H1 (cell line): ENCODE results near the gene RAMP2. TPM values are rescaled to one million over a fixed set of nuclear protein-coding genes. Genes with fewer than 3 reads are reported as not detected.

ENCODE experiments used
- CTCF ChIA-PET: fragments of 300-600 bp; sonication (Branson Sonifier 250); formaldehyde crosslinking; loops from one replicate; lab custom pipeline; 2021; ENCODE audit not compliant: partially characterized antibody; lab: Charles Lee
- POLR2A ChIA-PET: fragments of 300-600 bp; sonication (Branson Sonifier 250); formaldehyde crosslinking; loops from one replicate; lab custom pipeline; 2021; ENCODE audit warnings: inconsistent platforms; ENCODE audit not compliant: partially characterized antibody; lab: Charles Lee
- DNase-seq, 2 experiments: peaks; one replicate each; pipeline versions ENCODE4 v3.0.0 to v3.0.0-alpha.2; 2010 to 2022; ENCODE audit warnings: low spot score in 2 of 2, low read depth in 1 of 2, mixed read lengths in 1 of 2
- FAIRE-seq: peaks from 2 replicates; lab custom pipeline; 2011; peaks lifted over from hg19 to GRCh38; lab: Jason Lieb, UNC
- H2AFZ ChIP-seq: 2 replicates; pipeline ENCODE4 v1.8.1; 2012; ENCODE audit warnings: low read length, inconsistent platforms
- H2AK5ac ChIP-seq: 2 replicates; pipeline ENCODE4 v1.6.1; 2013; ENCODE audit warnings: low read depth, low read length
- H2BK120ac ChIP-seq: replicated peaks from 2 replicates; pipeline ENCODE3; 2013; ENCODE audit warnings: low read depth, low read length, inconsistent platforms
- H2BK12ac ChIP-seq: 2 replicates; pipeline ENCODE4 v1.6.1; 2013; ENCODE audit warnings: low read depth, low read length
- H2BK15ac ChIP-seq: 2 replicates; pipeline ENCODE4 v1.6.1; 2013; ENCODE audit warnings: low read length
- H2BK20ac ChIP-seq: 2 replicates; pipeline ENCODE4 v1.6.1; 2013; ENCODE audit warnings: low read length
- H2BK5ac ChIP-seq: 2 replicates; pipeline ENCODE4 v1.6.1; 2013; ENCODE audit warnings: low read depth, low read length
- H3K14ac ChIP-seq: 2 replicates; pipeline ENCODE4 v1.6.1; 2013; ENCODE audit warnings: inconsistent platforms; ENCODE audit not compliant: insufficient read length
- H3K18ac ChIP-seq: 2 replicates; pipeline ENCODE4 v1.6.1; 2013; ENCODE audit warnings: low read length; ENCODE audit errors: extremely low read depth
- H3K23ac ChIP-seq: 2 replicates; pipeline ENCODE4 v1.6.1; 2013; ENCODE audit warnings: inconsistent platforms; ENCODE audit not compliant: insufficient read length
- H3K23me2 ChIP-seq: 2 replicates; pipeline ENCODE4 v1.6.1; 2013; ENCODE audit warnings: low read depth, low read length
- H3K27ac ChIP-seq: 2 replicates; pipeline ENCODE4 v1.6.1; 2011; ENCODE audit warnings: low read depth, low read length, inconsistent platforms
- H3K27me3 ChIP-seq, 4 experiments: replicated peaks in 1 of 4; 1 replicate in 1 of 4; 2 replicates in 3 of 4; pipeline versions ENCODE4 v1.6.1 to v1.8.1; 2011 to 2013; ENCODE audit warnings: low read length in 3 of 4, mild to moderate bottlenecking in 3 of 4, inconsistent platforms in 2 of 4, mixed read lengths in 2 of 4, moderate library complexity in 1 of 4; ENCODE audit not compliant: control insufficient read depth in 3 of 4, insufficient read depth in 3 of 4; ENCODE audit errors: extremely low read depth in 1 of 4
- H3K36me3 ChIP-seq, 4 experiments: 2 replicates each; pipeline versions ENCODE4 v1.6.1 to v1.8.1; 2011 to 2013; ENCODE audit warnings: mild to moderate bottlenecking in 4 of 4, low read length in 3 of 4, moderate library complexity in 2 of 4, control low read depth in 1 of 4, inconsistent platforms in 1 of 4; ENCODE audit not compliant: insufficient read depth in 4 of 4, control insufficient read depth in 2 of 4
- H3K4ac ChIP-seq: replicated peaks from 2 replicates; pipeline ENCODE3; 2013; ENCODE audit warnings: low read length, low read depth, mixed read lengths, inconsistent platforms; ENCODE audit not compliant: insufficient read length
- H3K4me1 ChIP-seq, 4 experiments: replicated peaks in 1 of 4; 1 replicate in 1 of 4; 2 replicates in 3 of 4; pipeline versions ENCODE4 v1.6.1 to v1.8.1; 2011 to 2013; ENCODE audit warnings: low read length in 3 of 4, inconsistent platforms in 2 of 4, mixed read lengths in 1 of 4; ENCODE audit not compliant: insufficient read depth in 4 of 4, control insufficient read depth in 3 of 4
- H3K4me2 ChIP-seq, 2 experiments: 2 replicates each; pipeline versions ENCODE4 v1.6.1 to v1.8.1; 2011 to 2013; ENCODE audit warnings: low read depth in 2 of 2, low read length in 2 of 2, control low read depth in 1 of 2, inconsistent platforms in 1 of 2, mild to moderate bottlenecking in 1 of 2; ENCODE audit not compliant: insufficient read depth in 1 of 2
- H3K4me3 ChIP-seq, 4 experiments: fragments of 200-600, 300-600 bp in 1 of 4; sonication (generic), shearing (Covaris generic), sonication (Bioruptor Twin) in 1 of 4; 2 replicates each; pipeline versions ENCODE4 v1.5.1 to v1.8.1; 2011 to 2016; ENCODE audit warnings: low read length in 4 of 4, low read depth in 3 of 4, control low read depth in 2 of 4, inconsistent platforms in 2 of 4, mild to moderate bottlenecking in 2 of 4, mixed read lengths in 1 of 4, moderate library complexity in 1 of 4; ENCODE audit not compliant: insufficient read depth in 2 of 4; ENCODE audit errors: extremely low read depth in 1 of 4
- H3K56ac ChIP-seq: replicated peaks from 2 replicates; pipeline ENCODE3; 2013; ENCODE audit warnings: low read depth, mild to moderate bottlenecking, mixed read lengths, low read length, inconsistent platforms; ENCODE audit not compliant: insufficient read length
- H3K79me1 ChIP-seq: 2 replicates; pipeline ENCODE4 v1.6.1; 2013; ENCODE audit warnings: low read depth, low read length, control low read depth
- H3K79me2 ChIP-seq, 2 experiments: 2 replicates each; pipeline versions ENCODE4 v1.6.1 to v1.8.1; 2012 to 2013; ENCODE audit warnings: low read length in 2 of 2, mild to moderate bottlenecking in 2 of 2, inconsistent platforms in 1 of 2; ENCODE audit not compliant: insufficient read depth in 2 of 2, control insufficient read depth in 1 of 2
- H3K9ac ChIP-seq, 4 experiments: replicated peaks in 1 of 4; 1 replicate in 1 of 4; 2 replicates in 3 of 4; pipeline versions ENCODE4 v1.6.1 to v1.8.1; 2011 to 2013; ENCODE audit warnings: low read depth in 3 of 4, low read length in 3 of 4, control low read depth in 2 of 4, mild to moderate bottlenecking in 2 of 4, moderate library complexity in 2 of 4, inconsistent platforms in 1 of 4; ENCODE audit errors: extremely low read depth in 1 of 4
- H3K9me3 ChIP-seq, 2 experiments: 2 replicates each; pipeline versions ENCODE4 v1.6.1 to v1.8.1; 2012 to 2013; ENCODE audit warnings: mild to moderate bottlenecking in 2 of 2, moderate library complexity in 2 of 2, control low read depth in 1 of 2, inconsistent platforms in 1 of 2, low read depth in 1 of 2, low read length in 1 of 2, mixed read lengths in 1 of 2; ENCODE audit not compliant: insufficient read depth in 2 of 2
- H4K20me1 ChIP-seq, 2 experiments: replicated peaks in 1 of 2; 2 replicates each; pipeline versions ENCODE3 to v1.8.1; 2011 to 2013; ENCODE audit warnings: inconsistent platforms in 2 of 2, low read length in 2 of 2, mild to moderate bottlenecking in 1 of 2; ENCODE audit not compliant: insufficient read depth in 2 of 2, control insufficient read depth in 1 of 2
- H4K5ac ChIP-seq: 2 replicates; pipeline ENCODE4 v1.6.1; 2013; ENCODE audit warnings: low read length, low read depth, mixed read lengths, inconsistent platforms; ENCODE audit not compliant: insufficient read length
- H4K8ac ChIP-seq: 2 replicates; pipeline ENCODE4 v1.8.0; 2013; ENCODE audit warnings: mild to moderate bottlenecking, moderate library complexity, low read length, inconsistent platforms; ENCODE audit not compliant: insufficient read depth; ENCODE audit errors: extremely low read depth
- H4K91ac ChIP-seq: replicated peaks from 2 replicates; pipeline ENCODE3; 2013; ENCODE audit warnings: low read length, mixed read lengths, inconsistent platforms; ENCODE audit not compliant: insufficient read length
- CTCF ChIP-seq, 3 experiments: IDR thresholded peaks; 1 replicate in 2 of 3; 2 replicates in 1 of 3; pipeline versions ENCODE4 v1.5.1 to v1.6.1; 2011; ENCODE audit warnings: low read length in 3 of 3, mild to moderate bottlenecking in 3 of 3, inconsistent platforms in 2 of 3, low read depth in 1 of 3, moderate library complexity in 1 of 3; ENCODE audit not compliant: insufficient read depth in 1 of 3; ENCODE audit errors: control extremely low read depth in 1 of 3
- EZH2 ChIP-seq: fragments of 200-600 bp; sonication (generic); IDR thresholded peaks from 2 replicates; pipeline ENCODE4 v1.7.1; 2012; ENCODE audit warnings: low read depth, mild to moderate bottlenecking, moderate library complexity, low read length, inconsistent platforms; ENCODE audit not compliant: severe bottlenecking
- RNF2 ChIP-seq: fragments of 200-900, 300-1000 bp; sonication (generic); IDR thresholded peaks from 2 replicates; pipeline ENCODE4 v1.7.1; 2016; ENCODE audit warnings: borderline replicate concordance, low read depth, mild to moderate bottlenecking, antibody characterized with exemption, low read length; ENCODE audit not compliant: poor library complexity, severe bottlenecking; ENCODE audit errors: missing control alignments
- SAP30 ChIP-seq: fragments of 300-600 bp; sonication (generic); IDR thresholded peaks from 2 replicates; pipeline ENCODE4 v1.7.1; 2012; ENCODE audit warnings: low read length, moderate library complexity, mild to moderate bottlenecking, inconsistent platforms; ENCODE audit not compliant: insufficient read depth, insufficient replicate concordance
- TAF7 ChIP-seq: optimal IDR thresholded peaks from 2 replicates; pipeline ENCODE3; 2011; ENCODE audit warnings: low read depth, mild to moderate bottlenecking, inconsistent platforms, low read length, moderate library complexity, borderline replicate concordance
- TBP ChIP-seq: IDR thresholded peaks from 2 replicates; pipeline ENCODE4 v1.6.1; 2011; ENCODE audit warnings: low read depth, low read length, improper control_type of control experiment
- WGBS, 2 experiments: shearing (Covaris generic) in 1 of 2; methylation state at CpG; one replicate each; pipeline versions ENCODE4 v1.1.6 to v1.1.7; 2013 to 2015; ENCODE audit warnings: low lambda C conversion rate in 2 of 2, mixed read lengths in 2 of 2, inconsistent platforms in 1 of 2, low coverage in 1 of 2, missing lambda C conversion rate in 1 of 2; ENCODE audit not compliant: insufficient replicate concordance in 2 of 2, insufficient coverage in 1 of 2, insufficient read length in 1 of 2; ENCODE audit errors: extremely low coverage in 1 of 2, missing lambda C conversion rate in 1 of 2; 5-methylcytosine and 5-hydroxymethylcytosine counted together
- polyA plus RNA-seq, 7 experiments: library from polyadenylated mRNA; depleted of rRNA in 3 of 7; stranded (reverse) in 5 of 7; unstranded in 2 of 7; fragments of >200 nt in 5 of 7; fragments of 200-250 nt in 2 of 7; gene quantifications; 1 replicate in 5 of 7; 2 replicates in 1 of 7; 4 replicates in 1 of 7; pipeline versions ENCODE4 v1.2.1 to v1.2.3, GENCODE V29; 2011 to 2013; ENCODE audit warnings: missing spikeins in 2 of 7, mixed read lengths in 2 of 7
- total RNA-seq: library from RNA; stranded (reverse); fragmentation: NEBNext Ultra II Directional; extraction: Animal tissue kit (Norgen Biotek cat#: 25700); gene quantifications from 2 replicates; pipeline ENCODE4 v1.2.1, GENCODE V29; 2021

RAMP2 gene
- total and polyA plus RNA-seq, 2 of the 8 experiments (the other 6 are each of a cell fraction or from before 2014, with no cell fraction given) = 13.4 to 41.7 TPM

- TF ChIP-seq EZH2 (no peak), TBP (no peak), RNF2 (no peak), TAF7 (no peak), SAP30 (no peak), CTCF (IDR thresholded peaks at IDR 0.05; ENCODE audit: control extremely low read depth in 1 of 3, insufficient read depth in 1 of 3, low read depth in 1 of 3, low read length in 3 of 3) (no peak)
- Histone ChIP-seq H3K79me1 (no peaks in the 10 kb centered on the region; the same call in 1 of the 2 replicates), H2BK12ac (no peak overlapping the region), H3K56ac (no peak overlapping the region), H3K79me2 (peaks cover 0 to 6% of the 10 kb centered on the region in 2 experiments; a peak in 2 of 4 replicates), H3K4me2 (peak overlapping the region; percentile 85 to 95), H2AK5ac (no peak overlapping the region), H3K14ac (no peak overlapping the region), H4K91ac (no peak overlapping the region), H3K27me3 (peaks cover 0 to 11% (median 8%) of the 10 kb centered on the region in 4 experiments; a peak in 6 of 7 replicates), H2AFZ (0 out of 2 replicates have a peak overlapping the region, but pooled peaks have one; percentile 72), H3K36me3 (no peaks in the 10 kb centered on the region), H2BK15ac (no peak overlapping the region), H2BK5ac (no peak overlapping the region), H3K9ac (peak overlapping the region; percentile 78 to 93 (median 90)), H3K23me2 (no peaks in the 10 kb centered on the region), H4K5ac (no peak overlapping the region), H3K4me3 (peak overlapping the region; percentile 90 to 100 (median 98)), H2BK120ac (no peak overlapping the region), H4K20me1 (peaks cover 0 to 2% of the 10 kb centered on the region in 2 experiments), H4K8ac (peak overlapping the region; percentile 89; the same call in 1 of the 2 replicates), H2BK20ac (no peak overlapping the region), H3K27ac (no peak overlapping the region), H3K4me1 (peaks cover 3 to 5% (median 4%) of the 10 kb centered on the region in 4 experiments; a peak in 6 of 7 replicates), H3K23ac (no peak overlapping the region), H3K18ac (no peak overlapping the region), H3K9me3 (peaks cover 5 to 8% of the 10 kb centered on the region in 2 experiments; a peak in 3 of 4 replicates), H3K4ac (no peak overlapping the region)
- DNase-seq (no peak), FAIRE-seq (no peak)
- 54% methylated on average over 10 of the region's 10 CpGs; no CpG with 5 or more reads in 1 of the 2 experiments for WGBS, 2 experiments
- ChIA-PET CTCF (interaction anchor here (0.8 to 2.1 kb wide), 6 partner anchors 18 to 220 kb away, joined by 3 to 7 read pairs (median 4); partner anchors contain the start of gene WNK4), POLR2A (interaction anchor here (0.5 to 3.1 kb wide), 14 partner anchors 9 to 1058 kb away, joined by 3 to 17 read pairs (median 3); partner anchors contain the start of genes NAGLU, PSMC3IP and WNK4)
Measured at GRCh38 chr17:42798011-42798382, 37.0 kb downstream of the RAMP2 start.
